Measurements from ENCODE around the gene SOCS1. TPM values are rescaled to one million over a fixed set of nuclear protein-coding genes. Genes with fewer than 3 reads are reported as not detected.
A peak's percentile ranks its signal among the peaks of the same experiment; 100 is the strongest.
"Not testable (repeated sequence)": the region's sequence is repeated elsewhere in the genome, so short reads cannot be mapped to it uniquely, and the experiment has no call there.

Gene SOCS1
- total RNA-seq, 1 donor from 2014 or later = 0.91 TPM

DNA sequence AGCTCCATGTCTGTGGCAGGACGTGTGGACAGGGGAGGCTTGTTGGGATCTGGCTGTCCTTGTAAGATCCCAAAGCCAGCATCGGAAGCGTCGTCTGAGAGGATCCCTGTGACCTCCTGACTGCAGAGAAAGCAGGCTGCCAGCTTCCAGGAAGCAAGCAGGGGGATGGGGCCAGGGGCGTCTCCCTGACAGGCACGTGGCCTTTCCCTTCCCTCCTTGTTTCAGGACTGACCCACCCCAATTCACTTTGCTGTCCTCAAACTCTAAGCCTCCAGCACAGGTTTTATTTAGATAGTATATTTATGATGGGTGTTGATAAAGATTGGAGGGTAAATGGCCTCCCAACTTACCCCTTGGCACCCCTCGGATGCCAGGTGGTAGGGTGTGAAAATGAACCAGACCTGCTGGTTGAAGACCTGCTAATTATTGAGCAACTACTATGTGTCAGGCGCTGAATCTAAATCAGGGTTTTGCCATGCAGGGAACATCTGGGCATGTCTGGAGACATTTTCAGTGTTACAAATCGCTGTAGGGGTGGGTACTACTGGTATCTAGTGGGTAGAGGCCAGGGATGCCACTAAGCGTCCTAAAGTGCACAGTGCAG, 24.5 kb downstream of the SOCS1 start:
- ATAC-seq (no peak), DNase-seq (ENCODE audit: low spot score) (no peak)

DNA sequence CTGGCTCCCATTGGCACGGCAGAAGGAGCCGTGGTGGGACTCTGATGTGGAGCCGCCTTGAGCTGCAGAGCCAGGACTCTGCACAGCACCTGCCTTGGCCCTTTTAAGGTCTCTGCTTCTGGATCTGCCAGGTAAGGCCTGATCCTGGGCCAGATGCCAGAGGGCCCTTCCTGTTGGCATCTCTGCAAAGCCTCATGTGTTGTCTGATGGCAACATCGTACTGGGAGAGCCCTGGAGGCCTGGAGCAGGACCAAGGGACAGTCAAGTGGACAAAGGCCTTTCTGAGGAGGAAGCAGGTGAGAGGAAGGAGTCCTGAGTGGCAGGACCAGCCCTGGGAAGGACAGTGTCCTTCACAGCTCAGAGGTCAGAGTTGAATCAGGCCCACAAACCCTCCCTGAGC, 26.1 kb downstream of the SOCS1 start:
- peak; percentile 91 for ATAC-seq
- peak; percentile 90 for DNase-seq (ENCODE audit: low spot score)

DNA sequence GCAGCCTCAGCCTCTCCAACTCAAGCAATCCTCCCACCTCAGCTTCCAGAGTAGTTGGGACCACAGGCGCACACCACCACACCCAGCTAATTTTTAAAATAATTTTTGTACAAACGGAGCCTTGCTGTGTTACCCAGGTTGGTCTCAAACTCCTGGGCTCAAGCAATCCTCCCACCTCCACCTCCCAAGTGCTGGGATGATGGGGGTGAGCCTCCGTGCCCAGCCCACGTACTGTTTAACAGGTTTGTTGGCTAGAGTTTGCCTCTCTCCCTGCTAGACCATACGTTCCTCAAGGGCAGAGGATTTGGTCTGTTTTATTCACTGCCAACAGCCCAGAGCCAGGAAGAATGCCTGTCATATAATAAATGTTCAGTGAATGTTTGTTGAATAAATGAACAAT, 26.6 kb downstream of the SOCS1 start:
- ATAC-seq (no peak), DNase-seq (ENCODE audit: low spot score) (no peak)

DNA sequence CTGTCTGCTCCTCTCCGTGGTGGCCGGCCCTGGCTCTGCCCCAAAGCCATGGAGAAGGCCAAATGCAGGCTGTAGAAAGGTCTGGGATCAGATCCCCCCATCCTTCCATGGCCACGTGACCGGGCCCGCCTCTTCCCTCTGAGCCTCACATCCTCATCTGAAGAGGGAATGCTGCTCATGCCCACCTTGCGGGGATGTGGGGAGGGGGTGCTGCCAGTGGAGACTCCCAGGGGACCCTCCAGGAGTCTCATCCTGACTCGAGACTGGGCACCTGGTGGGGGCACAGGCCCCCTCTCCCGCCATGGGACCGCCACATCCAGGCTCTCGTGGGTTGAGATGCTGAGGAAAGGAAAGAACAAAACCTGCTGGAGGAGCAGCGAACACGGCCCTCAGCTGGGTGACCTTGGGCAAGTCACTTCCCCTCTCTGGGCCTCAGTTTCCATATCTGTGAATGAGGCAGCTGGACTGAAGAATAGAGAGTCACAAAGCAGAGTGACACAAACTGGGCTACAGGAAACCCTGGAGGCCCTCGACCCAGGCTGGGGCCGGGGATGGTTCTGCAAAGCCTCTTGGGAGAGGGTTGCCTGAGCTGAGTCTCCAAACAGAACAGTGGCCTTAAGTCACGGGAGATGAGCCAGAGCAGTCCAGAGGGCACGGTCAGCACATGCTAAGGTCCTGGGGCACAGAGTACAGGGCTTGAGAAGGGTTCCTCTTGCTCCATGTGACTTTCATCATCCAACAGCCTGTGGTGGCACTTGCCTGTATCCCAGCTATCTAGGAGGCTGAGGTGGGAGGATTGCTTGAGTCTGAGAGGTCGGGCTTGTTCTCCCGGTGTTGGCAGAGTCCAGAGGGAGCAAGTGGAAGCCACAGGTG, 30.1 kb downstream of the SOCS1 start:
- ATAC-seq = no peak

DNA sequence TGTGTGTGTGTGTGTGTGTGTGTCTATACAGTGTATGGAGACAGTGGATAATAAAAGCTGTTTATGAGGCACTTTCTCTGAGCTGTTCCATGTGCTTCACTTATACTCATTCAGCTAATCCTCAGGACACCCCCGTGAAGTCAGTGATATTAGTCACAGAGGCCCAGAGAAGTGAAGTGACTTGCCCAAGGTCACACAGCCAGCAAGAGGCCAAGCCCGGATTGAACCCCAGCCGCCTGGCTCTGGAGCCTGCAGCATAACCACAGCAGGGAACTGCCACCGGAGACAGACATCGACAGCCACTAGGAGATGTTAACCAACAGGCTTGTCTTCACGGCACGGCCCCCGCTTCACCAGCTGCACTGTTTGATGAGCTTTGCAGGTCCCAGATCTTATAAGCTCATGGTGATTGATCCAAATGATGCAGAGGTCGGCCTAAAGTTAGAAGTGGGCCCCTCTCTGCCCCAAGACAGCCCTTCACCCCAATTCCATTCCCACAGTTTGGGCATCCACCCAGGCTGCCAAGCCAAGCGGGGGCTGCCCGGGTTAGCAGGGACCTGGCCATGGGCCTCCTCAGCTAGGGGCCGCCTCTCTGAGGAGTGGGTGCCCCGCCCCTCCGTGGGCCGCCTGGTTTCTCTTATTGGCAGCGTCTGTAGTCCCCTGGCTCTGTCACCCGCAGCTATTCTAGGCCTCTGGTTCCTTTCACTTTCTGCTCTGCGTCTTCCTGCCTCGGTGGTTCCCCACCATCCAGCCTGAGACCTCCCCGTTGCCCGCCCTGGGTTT, 30.9 kb downstream of the SOCS1 start:
- no peak for DNase-seq (ENCODE audit: low spot score)

More for the DNA sequence above, 30.1 kb downstream of the SOCS1 start:
- no peak for DNase-seq (ENCODE audit: low spot score)

GRCh38 chr16:11224096-11224893, 31.7 kb downstream of the SOCS1 start:
- DNase-seq (ENCODE audit: low spot score) = peak; percentile 66

More for the DNA sequence above, 30.9 kb downstream of the SOCS1 start:
- peak; percentile 9 for ATAC-seq

DNA sequence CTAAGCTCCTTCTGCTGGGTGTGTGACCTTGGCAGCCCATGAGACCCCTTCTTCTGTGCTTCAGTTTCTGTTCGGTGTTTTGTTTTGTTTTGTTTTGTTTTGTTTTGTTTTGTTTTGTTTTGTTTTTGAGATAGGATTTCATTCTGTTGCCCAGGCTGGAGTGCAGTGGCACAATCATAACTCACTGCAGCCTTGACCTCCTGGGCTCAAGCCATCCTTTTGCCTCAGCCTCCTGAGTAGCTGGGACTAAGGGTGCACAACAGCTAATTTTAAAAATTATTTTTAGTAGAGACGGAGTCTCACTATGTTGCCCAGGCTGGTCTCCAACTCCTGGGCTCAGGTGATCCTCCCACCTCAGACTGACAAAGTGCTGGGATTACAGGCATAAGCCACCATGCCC, 35.5 kb downstream of the SOCS1 start:
- ATAC-seq; DNase-seq (ENCODE audit: low spot score): not testable (repeated sequence)

More at GRCh38 chr16:11224096-11224893, 31.7 kb downstream of the SOCS1 start:
- peak; percentile 89 for ATAC-seq

DNA sequence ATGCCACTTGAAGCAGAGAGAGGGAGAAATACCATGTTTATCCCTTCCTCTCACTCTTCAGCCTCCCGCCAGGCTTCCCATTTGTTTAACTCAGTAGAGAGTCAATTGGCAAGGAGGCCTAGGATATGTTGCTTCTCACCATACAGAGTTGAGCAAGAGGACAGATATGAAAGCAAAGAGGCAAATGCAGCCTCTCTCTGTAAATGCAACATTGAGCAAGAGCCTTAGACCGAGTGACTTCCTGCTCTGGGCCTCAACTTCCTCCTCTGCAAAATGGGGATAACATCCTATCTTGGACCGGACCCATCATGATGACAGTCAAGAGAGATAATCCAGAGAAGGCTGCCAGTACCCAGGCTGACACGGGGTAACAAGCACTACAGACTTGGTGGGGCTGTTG, 36.8 kb downstream of the SOCS1 start:
- DNase-seq (ENCODE audit: low spot score) (no peak), ATAC-seq (no peak)

DNA sequence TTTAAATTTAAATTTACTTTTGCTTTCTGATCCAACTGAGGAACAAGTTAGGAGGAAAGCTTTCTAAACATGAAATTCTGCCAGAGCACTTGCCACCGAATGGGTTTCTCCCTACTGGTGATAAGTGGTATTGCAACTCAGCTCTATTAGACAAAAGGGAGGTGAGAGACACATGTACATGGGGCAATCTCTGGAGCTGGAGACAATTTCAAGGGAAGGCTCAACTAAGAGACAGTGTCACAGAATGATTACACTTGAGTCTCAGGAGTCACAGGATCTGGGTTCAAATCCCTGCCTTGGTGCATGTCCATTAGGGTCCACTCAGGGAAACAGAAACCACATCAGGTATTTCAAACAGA, 37.4 kb downstream of the SOCS1 start:
- no peak for ATAC-seq
- DNase-seq (ENCODE audit: low spot score) = no peak

- DNase-seq (ENCODE audit: low spot score) (no peak), ATAC-seq (no peak)
Measured at GRCh38 chr16:11217651-11218603, 38.1 kb downstream of the SOCS1 start.

GRCh38 chr16:11215935-11216556, 40.0 kb downstream of the SOCS1 start:
- DNase-seq (ENCODE audit: low spot score) = no peak
- ATAC-seq = no peak

DNA sequence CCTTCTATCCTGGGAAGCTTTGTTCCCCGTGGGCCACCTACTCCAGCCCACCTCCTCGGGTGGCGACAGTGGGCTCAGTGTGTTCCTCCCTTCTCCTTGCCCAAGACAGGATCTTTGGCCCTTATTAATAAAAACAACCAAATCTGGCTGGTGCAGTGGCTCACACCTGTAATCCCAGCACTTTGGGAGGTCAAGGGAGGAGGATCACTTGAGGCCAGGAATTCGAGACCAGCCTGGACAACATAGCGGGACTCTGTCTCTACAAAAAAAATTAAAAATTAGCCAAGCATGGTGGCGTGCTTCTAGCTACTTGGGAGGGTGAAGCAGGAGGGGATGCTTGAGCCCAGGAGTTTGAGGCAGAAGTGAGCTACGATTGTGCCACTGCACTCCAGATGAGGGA, 42.2 kb downstream of the SOCS1 start:
- DNase-seq (ENCODE audit: low spot score) (no peak), ATAC-seq (no peak)

DNA sequence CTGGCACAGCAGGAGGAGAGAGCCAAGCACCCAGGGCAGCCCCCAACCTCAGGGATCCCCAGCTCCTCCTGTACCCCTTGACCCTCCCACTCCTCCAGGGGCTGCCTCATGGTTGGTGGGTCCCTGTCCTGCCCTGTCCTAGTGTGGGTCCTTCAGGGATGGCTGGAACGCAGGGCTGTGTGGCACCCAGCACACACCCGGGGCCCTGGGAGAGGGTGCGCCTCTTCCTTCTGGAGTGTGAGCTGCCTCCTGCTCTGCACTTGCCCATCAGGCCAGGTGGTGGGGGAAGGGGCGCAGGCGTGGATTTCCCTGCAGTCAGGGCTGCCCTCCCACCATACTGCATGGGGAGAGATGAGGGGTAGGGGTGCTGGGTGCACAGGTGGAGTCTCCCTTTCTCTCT, 42.6 kb downstream of the SOCS1 start:
- DNase-seq (ENCODE audit: low spot score) = no peak
- no peak for ATAC-seq

GRCh38 chr16:11212798-11213196, 43.2 kb downstream of the SOCS1 start:
- DNase-seq (ENCODE audit: low spot score) (no peak), ATAC-seq (peak; percentile 19)

DNA sequence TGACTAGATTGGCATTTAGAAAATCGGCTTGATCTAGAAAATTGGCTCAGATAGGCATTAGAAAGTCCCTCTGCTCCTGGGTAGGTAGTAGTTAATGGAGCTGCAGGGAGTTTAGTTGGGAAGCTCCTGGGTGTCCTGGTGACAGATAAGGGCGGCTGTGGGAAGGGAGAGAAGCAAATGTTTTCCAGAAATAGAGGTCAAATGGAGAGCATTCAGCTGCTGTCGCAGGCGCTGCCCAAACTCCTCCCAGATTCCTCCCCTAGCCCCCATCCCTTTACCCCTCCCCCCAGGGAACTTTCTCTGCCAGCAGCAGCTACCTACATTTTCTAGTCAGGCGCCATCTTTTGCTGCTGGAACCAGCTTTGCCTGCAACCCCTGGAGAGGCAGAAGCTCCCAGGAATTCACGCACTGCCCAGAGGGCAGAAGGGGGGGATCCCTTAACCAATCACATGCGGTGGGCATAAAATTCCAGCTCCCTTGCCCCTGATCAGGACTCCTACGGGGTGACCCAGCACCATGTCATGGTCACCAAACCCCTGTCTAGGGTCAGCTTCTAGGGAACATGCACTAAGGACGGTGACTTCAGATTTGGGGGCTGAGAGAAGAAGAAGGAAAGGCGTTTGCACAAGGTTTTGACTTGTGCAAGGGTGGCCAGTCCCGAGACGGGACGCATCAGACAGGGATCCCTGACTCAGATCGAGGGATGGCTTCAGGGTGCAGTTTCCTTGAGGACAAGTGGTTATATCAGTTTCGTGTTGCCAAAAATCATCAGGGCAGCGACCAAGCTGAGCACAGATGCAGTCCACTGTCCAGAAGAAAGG, 43.8 kb downstream of the SOCS1 start:
- DNase-seq (ENCODE audit: low spot score) (no peak), ATAC-seq (peak; percentile 25)

DNA sequence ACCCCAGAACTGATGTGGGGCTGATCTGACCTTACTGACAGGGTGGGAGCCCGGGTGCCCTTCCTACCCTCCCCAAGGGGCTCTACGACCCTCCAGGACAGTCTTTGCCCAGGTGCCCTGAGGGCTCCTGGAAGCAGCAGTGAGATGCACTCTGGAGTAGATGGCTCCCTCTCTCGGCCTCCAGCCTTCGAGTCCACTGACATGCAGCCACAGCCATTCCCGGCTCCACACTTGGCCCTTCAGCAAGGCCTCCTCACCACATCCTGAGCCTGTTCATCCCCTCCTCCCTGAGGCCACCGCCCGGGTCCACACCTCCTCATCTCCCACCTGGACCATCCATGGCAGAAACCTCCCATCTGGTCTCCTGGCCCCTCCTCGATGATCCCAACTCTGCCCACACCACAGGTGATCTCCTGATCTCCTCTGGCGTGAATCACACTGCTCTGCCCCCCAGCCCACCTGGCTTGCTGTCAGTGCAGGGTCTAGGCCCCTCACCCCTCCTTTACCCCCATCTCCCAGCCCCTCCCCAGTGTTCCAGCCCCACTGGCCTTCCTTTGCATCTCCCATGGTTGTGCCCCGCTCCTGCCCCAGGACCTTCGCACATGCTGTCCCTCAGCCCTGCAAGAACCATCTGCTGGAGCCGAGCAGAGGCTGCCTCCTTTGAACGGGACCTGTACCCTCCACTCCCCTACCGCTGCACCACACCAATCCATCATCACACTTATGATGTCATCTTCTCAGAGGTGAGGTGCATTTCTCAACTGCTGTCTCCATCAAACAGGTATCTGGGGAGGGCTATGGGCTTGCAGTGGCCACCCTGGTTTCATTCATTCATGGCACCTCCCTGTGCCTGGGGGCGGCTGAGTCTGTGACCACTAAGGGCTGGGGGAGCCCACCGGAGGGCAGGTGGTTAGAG, 44.7 kb downstream of the SOCS1 start:
- DNase-seq (ENCODE audit: low spot score) (no peak), ATAC-seq (peak; percentile 43)

- ATAC-seq = no peak
- DNase-seq (ENCODE audit: low spot score) = no peak
Measured at GRCh38 chr16:11210260-11210659, 45.7 kb downstream of the SOCS1 start.
